ENCODE measurements around the gene PDZRN4.

The PDZRN4 gene

DNA sequence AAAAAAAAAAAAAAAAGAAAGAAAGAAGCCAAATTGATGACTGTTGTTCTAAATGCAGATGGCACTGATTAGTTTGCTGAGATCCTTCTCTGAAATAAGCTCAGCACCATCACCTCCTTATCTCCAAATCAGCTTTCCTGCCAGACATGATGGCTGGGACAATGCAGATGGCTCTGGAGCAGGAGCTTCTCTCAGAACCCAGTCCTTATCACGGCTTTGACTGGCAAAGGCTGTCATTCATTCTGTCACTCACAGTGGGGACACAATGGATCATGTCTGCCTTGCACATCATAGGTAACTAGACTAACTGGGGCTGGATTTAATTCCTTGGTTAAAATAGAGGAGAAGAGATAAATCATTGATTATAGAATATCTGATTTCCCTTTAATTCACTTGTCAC, 146.3 kb downstream of the PDZRN4 start:
- DNase-seq, result no peak
- no peaks in the 10 kb centered on the region for H3K4me1 Mint-ChIP-seq (ENCODE audit: low read depth)
- no peaks in the 10 kb centered on the region for H3K27me3 Mint-ChIP-seq
- H3K9me3 Mint-ChIP-seq, result no peaks in the 10 kb centered on the region
- no peak overlapping the region for H3K27ac Mint-ChIP-seq
- no peaks in the 10 kb centered on the region for H3K36me3 Mint-ChIP-seq (ENCODE audit: low read depth)
- no peak overlapping the region for H3K4me3 Mint-ChIP-seq

DNA sequence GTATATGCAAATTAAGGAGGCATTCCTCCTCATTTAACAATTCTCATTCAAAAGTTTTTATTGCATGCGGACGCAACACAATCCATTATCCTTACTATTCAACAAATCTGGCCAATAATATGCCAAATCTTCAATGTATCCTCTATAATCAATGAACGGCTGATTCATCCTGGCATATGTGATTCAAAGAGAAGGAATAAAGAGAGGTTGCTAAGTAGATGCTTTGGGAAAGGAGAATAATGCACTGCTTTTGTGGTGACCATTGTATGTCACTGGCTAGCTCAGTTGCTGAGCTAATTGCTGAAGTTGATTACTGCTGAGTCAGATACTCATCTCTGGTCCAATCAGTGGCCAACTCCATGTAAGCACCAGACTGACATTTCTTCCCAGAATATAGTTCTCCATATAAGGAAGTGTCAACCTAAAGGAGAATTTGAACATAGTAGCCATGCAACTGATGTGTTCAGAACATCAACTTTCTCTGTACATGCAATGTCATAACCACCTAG, 148.0 kb downstream of the PDZRN4 start:
- Mint-ChIP-seq H3K27ac (no peak overlapping the region), H3K27me3 (no peaks in the 10 kb centered on the region), H3K9me3 (no peaks in the 10 kb centered on the region), H3K36me3 (ENCODE audit: low read depth) (no peaks in the 10 kb centered on the region), H3K4me1 (ENCODE audit: low read depth) (no peaks in the 10 kb centered on the region), H3K4me3 (no peak overlapping the region)
- no peak for DNase-seq

GRCh38 chr12:41339784-41340183, 151.7 kb downstream of the PDZRN4 start:
- H3K9me3 Mint-ChIP-seq, result no peaks in the 10 kb centered on the region
- H3K4me3 Mint-ChIP-seq, result no peak overlapping the region
- H3K4me1 Mint-ChIP-seq (ENCODE audit: low read depth), result no peaks in the 10 kb centered on the region
- no peaks in the 10 kb centered on the region for H3K27me3 Mint-ChIP-seq
- H3K36me3 Mint-ChIP-seq (ENCODE audit: low read depth), result no peaks in the 10 kb centered on the region
- no peak overlapping the region for H3K27ac Mint-ChIP-seq
- DNase-seq, result no peak

DNA sequence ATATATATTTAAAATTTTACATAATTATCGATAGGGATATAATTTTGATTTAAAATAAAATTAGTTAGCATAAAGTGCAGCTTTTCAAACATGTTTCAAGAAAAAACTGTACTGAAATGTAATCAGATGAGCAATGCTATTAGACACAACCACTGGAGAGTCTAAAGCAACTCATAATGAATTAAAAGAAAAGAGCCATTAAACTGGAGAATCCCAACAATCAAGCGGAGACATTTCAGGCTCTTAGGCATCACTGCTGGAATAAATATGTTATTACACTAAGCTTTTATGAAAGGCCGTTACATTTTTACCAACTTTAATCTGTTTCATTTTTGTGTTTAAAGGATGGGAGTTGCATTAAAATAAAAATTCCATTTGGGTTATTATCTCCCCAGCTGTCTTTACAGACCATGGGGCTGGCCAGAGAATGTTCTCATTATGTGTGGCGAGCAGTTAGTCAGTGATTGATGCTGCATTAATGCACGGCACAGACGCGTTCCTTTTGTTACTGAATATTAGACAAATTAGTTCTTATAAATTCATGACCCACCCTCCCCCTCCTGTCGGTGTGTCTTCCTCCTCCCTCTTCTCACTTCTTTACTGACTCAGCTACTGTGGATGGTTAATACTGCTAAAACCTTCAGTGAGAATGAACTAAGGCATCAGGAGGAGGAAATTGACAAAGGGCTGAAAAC, 156.8 kb downstream of the PDZRN4 start:
- no peak for DNase-seq
- Mint-ChIP-seq H3K27ac (no peak overlapping the region), H3K4me1 (ENCODE audit: low read depth) (no peaks in the 10 kb centered on the region), H3K4me3 (no peak overlapping the region), H3K36me3 (ENCODE audit: low read depth) (no peaks in the 10 kb centered on the region), H3K27me3 (no peaks in the 10 kb centered on the region), H3K9me3 (no peaks in the 10 kb centered on the region)

GRCh38 chr12:41348198-41348597, 160.1 kb downstream of the PDZRN4 start:
- Mint-ChIP-seq H3K36me3 (ENCODE audit: low read depth) (no peaks in the 10 kb centered on the region), H3K27ac (no peak overlapping the region), H3K9me3 (peaks cover 9% of the 10 kb centered on the region), H3K4me1 (ENCODE audit: low read depth) (no peaks in the 10 kb centered on the region), H3K27me3 (no peaks in the 10 kb centered on the region), H3K4me3 (no peak overlapping the region)
- no peak for DNase-seq

DNA sequence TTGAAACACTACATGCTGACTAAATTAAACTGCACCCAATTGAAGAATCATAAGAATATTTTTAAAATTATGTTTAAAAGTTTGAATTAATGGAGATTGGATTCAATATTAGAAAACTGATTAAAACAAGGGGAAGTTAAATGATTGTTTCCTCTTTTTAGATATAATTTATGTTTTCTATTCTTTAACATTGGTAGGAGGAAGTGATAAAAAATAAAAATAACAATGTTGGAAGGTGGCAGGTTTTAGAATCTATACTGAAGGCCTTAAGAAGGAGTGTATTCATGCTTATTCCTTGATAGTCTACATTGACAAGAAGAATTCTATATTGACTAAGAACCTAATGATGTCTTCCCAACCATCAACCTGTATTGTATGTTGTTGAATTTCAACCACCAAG, 168.1 kb downstream of the PDZRN4 start:
- Mint-ChIP-seq H3K27me3 (no peaks in the 10 kb centered on the region), H3K36me3 (ENCODE audit: low read depth) (no peaks in the 10 kb centered on the region), H3K4me3 (no peak overlapping the region), H3K4me1 (ENCODE audit: low read depth) (no peaks in the 10 kb centered on the region), H3K27ac (no peak overlapping the region), H3K9me3 (peaks cover 2% of the 10 kb centered on the region)
- no peak for DNase-seq

- no peaks in the 10 kb centered on the region for H3K4me1 Mint-ChIP-seq (ENCODE audit: low read depth)
- H3K36me3 Mint-ChIP-seq (ENCODE audit: low read depth), result no peaks in the 10 kb centered on the region
- H3K4me3 Mint-ChIP-seq, result no peak overlapping the region
Observed at GRCh38 chr12:41361738-41362137, 173.6 kb downstream of the PDZRN4 start.

DNA sequence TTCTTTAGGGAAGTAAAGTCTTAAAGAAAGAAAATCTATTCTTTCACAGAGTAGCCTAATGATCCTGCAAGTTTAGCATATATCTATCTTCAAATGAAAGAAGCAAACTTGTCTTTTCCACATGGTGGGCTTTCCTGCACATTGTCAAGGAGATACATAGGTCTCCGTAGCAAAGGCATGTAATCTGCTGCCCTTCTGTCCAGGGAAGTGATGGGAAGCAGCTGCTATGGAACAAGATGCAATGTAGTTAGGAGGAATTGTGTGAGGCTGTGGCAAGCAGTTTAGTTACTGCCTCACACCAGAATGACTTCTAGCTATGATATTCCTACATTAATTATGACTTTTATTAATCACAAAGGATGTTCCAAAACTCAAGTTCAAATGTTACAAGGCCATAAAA, 174.4 kb downstream of the PDZRN4 start:
- H3K4me3 Mint-ChIP-seq, result no peak overlapping the region
- no peaks in the 10 kb centered on the region for H3K27me3 Mint-ChIP-seq
- H3K4me1 Mint-ChIP-seq (ENCODE audit: low read depth), result no peaks in the 10 kb centered on the region
- H3K36me3 Mint-ChIP-seq (ENCODE audit: low read depth), result no peaks in the 10 kb centered on the region
- no peak for DNase-seq
- no peak overlapping the region for H3K27ac Mint-ChIP-seq
- H3K9me3 Mint-ChIP-seq, result no peaks in the 10 kb centered on the region

More at GRCh38 chr12:41361738-41362137, 173.6 kb downstream of the PDZRN4 start:
- no peak overlapping the region for H3K27ac Mint-ChIP-seq
- no peak for DNase-seq
- H3K27me3 Mint-ChIP-seq, result no peaks in the 10 kb centered on the region
- no peaks in the 10 kb centered on the region for H3K9me3 Mint-ChIP-seq

GRCh38 chr12:41362931-41363330, 174.8 kb downstream of the PDZRN4 start:
- Mint-ChIP-seq H3K9me3 (no peaks in the 10 kb centered on the region), H3K4me1 (ENCODE audit: low read depth) (no peaks in the 10 kb centered on the region), H3K36me3 (ENCODE audit: low read depth) (no peaks in the 10 kb centered on the region), H3K27me3 (no peaks in the 10 kb centered on the region), H3K4me3 (no peak overlapping the region), H3K27ac (no peak overlapping the region)
- no peak for DNase-seq

GRCh38 chr12:41364211-41364610, 176.1 kb downstream of the PDZRN4 start:
- no peak overlapping the region for H3K27ac Mint-ChIP-seq
- no peaks in the 10 kb centered on the region for H3K36me3 Mint-ChIP-seq (ENCODE audit: low read depth)
- no peak for DNase-seq
- H3K4me3 Mint-ChIP-seq, result no peak overlapping the region
- H3K27me3 Mint-ChIP-seq, result no peaks in the 10 kb centered on the region
- H3K9me3 Mint-ChIP-seq, result no peaks in the 10 kb centered on the region
- no peaks in the 10 kb centered on the region for H3K4me1 Mint-ChIP-seq (ENCODE audit: low read depth)

GRCh38 chr12:41365653-41366171, 177.6 kb downstream of the PDZRN4 start:
- no peaks in the 10 kb centered on the region for H3K36me3 Mint-ChIP-seq (ENCODE audit: low read depth)
- H3K4me3 Mint-ChIP-seq, result no peak overlapping the region
- no peaks in the 10 kb centered on the region for H3K9me3 Mint-ChIP-seq
- no peak for DNase-seq
- no peak overlapping the region for H3K27ac Mint-ChIP-seq
- no peaks in the 10 kb centered on the region for H3K27me3 Mint-ChIP-seq
- H3K4me1 Mint-ChIP-seq (ENCODE audit: low read depth), result no peaks in the 10 kb centered on the region

GRCh38 chr12:41367726-41368405, 179.7 kb downstream of the PDZRN4 start:
- no peaks in the 10 kb centered on the region for H3K36me3 Mint-ChIP-seq (ENCODE audit: low read depth)

DNA sequence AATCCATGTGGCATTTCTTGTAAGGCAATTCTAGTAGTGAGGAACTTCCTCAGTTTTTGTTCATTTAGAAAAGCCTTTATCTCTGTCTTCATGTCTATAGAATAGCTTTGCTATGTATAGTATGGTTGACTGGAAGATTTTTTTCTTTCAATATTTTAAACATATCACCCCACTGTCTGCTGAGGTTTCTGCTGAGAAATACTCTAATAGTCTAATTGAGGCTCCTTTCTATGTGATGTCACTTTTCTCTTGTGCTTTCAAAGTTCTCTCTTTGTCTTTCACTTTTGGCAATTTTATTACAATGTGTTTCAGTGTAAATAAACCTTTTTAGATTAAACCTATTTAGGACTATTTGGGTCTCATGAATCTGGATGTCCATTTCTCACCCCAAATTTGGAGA, 192.8 kb downstream of the PDZRN4 start:
- Mint-ChIP-seq H3K27ac (no peak overlapping the region), H3K4me1 (ENCODE audit: low read depth) (no peaks in the 10 kb centered on the region)

More at GRCh38 chr12:41367726-41368405, 179.7 kb downstream of the PDZRN4 start:
- Mint-ChIP-seq H3K4me1 (ENCODE audit: low read depth) (no peaks in the 10 kb centered on the region), H3K27me3 (no peaks in the 10 kb centered on the region), H3K27ac (no peak overlapping the region), H3K9me3 (no peaks in the 10 kb centered on the region), H3K4me3 (no peak overlapping the region)
- DNase-seq, result no peak

DNA sequence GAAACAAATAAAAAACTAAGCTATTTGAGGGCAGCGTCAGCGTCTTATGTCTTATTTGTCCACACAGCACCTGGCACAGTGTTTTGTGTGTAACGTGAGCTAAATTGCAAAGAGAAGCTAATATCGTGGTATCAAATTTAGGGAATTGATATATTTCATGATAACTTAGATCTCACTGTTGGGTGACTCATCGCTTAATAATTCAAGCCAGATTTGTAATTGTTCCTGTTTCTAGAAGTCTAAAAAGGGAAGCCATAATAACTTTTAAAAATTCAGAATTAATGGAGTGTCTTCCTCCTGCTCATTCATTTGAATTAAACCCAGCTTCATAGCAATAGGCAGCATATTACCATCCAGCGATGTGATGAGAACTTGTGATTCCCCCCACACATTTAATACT, 214.7 kb downstream of the PDZRN4 start:
- no peaks in the 10 kb centered on the region for H3K27me3 Mint-ChIP-seq
- no peak overlapping the region for H3K27ac Mint-ChIP-seq
- DNase-seq, result no peak
- H3K4me1 Mint-ChIP-seq (ENCODE audit: low read depth), result no peaks in the 10 kb centered on the region
- H3K36me3 Mint-ChIP-seq (ENCODE audit: low read depth), result no peaks in the 10 kb centered on the region
- H3K9me3 Mint-ChIP-seq, result peaks cover 16% of the 10 kb centered on the region
- no peak overlapping the region for H3K4me3 Mint-ChIP-seq

More for the DNA sequence above, 192.8 kb downstream of the PDZRN4 start:
- no peak for DNase-seq
- Mint-ChIP-seq H3K9me3 (peaks cover 4% of the 10 kb centered on the region), H3K27me3 (no peaks in the 10 kb centered on the region), H3K36me3 (ENCODE audit: low read depth) (no peaks in the 10 kb centered on the region), H3K4me3 (no peak overlapping the region)

GRCh38 chr12:41407232-41407799, 219.2 kb downstream of the PDZRN4 start:
- Mint-ChIP-seq H3K4me1 (ENCODE audit: low read depth) (no peaks in the 10 kb centered on the region), H3K27ac (no peak overlapping the region), H3K4me3 (no peak overlapping the region), H3K36me3 (ENCODE audit: low read depth) (no peaks in the 10 kb centered on the region), H3K9me3 (peaks cover 16% of the 10 kb centered on the region), H3K27me3 (no peaks in the 10 kb centered on the region)
- no peak for DNase-seq

All from activated T-cell treated with anti-CD3 and anti-CD28 coated beads, Interleukin-2, amount 50 U/mL, for 24 hours (primary cell).